NCI-H526 treated with DMSO at 0.1 percent for 48 hours (cell line): Measurements from ENCODE around the gene MOB1B.
"Not testable (repeated sequence)": the region's sequence is repeated elsewhere in the genome, so short reads cannot be mapped to it uniquely, and the experiment has no call there.

ENCODE experiments used
- DNase-seq: peaks from one replicate; lab custom pipeline; 2025; lab: John Stamatoyannopoulos, UW

Gene MOB1B

DNA sequence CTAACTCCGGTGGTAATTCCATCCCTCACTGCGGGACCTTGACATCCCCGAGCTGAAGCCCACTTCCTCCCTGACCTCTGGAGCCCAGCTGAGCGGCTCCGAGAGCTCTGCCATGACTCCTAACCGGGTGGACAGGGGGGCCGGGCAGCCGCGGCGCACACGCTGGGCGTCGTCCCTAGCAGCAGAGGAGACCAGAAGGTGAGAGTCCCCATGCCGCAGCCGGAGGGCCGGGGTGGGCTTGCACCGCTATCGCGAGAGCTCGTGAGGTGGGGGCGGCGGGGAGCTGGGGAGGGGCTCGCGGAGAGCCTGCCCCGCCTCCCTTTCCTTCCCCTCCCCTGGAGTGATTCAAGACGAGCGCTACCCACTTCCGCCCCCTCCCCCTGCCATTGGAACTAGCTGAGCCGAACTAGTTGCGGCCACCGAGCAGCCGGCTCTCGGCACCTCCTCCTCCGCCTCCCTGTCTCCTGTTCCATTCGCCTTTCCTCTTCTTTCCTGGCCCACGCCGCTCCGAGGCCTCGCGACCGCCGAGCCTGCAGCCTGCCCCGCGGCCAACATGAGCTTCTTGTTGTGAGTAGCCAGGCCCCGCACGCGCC lies at the start of gene MOB1B:
TSS of gene MOB1B (plus strand) at position 386 of the 593 bp plus-strand sequence. CDS start at position 554, 168 bp downstream.
- peak; percentile 63 for DNase-seq

DNA sequence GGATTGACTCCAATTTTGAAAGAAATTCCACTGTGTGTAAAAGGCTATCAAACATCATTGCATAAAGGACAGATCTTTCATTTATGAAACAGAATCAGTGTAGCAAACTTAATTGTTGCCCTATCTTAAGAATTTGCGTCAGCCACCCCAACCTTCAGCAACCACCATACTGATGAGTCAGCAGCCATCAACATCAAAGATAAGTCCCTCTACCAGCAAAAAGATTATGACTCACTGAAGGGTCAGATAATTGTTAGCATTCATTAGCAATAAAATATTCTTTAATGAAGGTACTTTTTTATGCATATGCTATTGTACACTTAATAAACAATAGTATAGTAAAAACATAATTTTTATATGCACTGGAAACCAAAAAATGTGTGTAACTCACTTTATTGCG lies 46.7 kb upstream of the MOB1B start:
- no peak for DNase-seq

DNA sequence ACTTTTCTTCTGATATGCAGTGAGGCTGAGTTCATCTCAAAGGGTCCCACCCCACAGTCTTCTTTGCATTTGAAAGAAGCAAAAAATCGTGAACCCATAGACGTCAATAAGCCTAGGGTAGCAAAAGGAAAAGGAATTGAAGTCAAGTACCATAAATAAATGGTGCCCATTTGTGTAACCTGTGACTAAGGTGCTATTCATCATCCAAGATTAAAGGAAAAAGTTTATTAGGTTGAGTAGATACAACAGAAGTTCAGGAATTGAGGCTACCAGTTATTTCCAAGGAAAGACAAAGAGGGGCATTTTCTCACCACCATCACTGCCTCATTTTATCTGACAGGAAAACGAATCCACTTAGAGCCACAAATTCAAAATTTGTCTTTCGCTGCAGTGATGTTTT lies 43.7 kb upstream of the MOB1B start:
- no peak for DNase-seq

DNA sequence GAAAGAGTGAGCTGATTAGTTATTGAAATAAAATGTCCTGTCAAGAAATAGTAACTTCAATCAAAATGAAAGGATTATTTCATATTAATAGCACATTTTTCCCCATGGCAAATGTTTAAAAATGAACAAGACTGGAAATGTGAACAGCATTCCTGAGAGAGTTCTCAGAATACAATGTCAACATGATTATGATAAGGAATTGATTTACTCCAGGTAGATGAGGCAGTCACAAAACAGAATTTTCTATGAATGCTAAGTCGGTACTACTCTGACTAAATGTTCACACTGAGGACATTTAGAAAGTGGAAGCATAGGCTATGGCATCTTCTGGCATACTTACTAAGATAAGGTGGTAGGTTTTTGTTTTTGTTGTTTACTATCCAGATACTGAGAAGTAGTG lies 43.1 kb upstream of the MOB1B start:
- no peak for DNase-seq

DNA sequence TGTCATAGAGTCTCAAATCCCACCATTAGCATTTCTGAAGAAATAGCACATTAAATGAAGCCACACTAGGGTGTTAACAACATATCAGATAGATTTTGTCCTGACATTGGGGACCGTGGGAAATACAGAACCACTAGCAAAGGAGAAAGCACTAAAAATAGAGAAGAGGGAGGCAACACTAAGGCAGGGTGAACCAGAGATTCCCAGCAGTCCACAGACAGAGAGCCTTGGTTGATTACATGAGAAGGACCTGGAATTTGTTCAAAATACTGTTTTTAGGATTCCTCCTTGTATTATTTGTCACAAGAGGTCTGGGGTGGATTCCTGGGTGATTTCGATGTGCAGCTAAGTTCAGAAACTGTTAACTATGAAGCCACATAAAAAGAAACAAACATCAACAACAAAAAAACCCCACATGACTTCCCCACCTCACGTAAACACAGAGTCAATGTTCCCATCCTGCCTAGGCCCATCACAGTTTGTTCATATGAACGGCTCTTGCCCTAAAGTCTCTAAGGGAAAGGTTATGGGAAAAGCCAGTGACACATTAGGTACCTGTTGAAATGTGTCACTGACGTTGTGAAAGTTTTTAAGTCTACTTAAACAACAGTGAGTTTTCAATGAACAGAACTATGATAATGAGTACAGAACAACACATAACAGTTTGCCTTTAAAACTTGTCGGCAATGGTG lies 38.9 kb upstream of the MOB1B start:
- no peak for DNase-seq

DNA sequence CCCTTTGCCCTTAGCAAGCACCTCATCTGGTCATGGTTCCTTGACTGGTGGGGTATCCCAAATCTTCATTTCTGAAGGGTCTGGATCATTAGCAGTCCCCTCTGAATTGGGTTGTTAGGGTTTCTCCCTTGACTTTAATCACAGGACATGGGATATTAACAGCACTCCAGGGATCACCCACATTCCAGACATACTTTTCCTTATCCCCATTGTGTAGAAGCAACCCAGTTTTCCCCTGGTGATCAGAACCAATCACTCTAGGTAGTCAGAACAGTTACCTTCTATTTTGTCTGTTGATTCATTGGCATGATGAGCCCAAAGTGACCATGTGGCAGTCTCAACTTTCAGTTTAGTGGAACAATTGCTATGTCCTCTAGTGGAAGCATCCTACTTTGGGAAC lies 33.4 kb upstream of the MOB1B start:
- no peak for DNase-seq

DNA sequence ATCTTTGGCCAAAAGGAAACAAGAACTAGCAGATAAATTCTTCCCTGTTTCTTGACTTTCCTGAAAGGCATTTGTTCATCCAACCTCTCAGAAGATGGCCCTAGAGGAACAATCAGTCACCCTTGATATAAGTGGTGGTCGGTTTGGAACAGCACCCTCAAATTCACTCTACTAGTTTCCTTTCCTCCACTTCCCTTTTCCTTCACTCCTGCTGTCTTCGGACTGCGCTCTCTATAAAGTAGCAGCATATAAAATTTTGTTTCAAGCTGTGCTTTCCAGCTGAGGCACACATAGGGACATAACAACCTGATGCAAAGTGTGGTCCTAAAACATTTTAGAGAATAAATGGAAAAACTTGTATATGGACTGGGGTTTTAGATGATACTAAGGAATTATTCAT lies 29.0 kb upstream of the MOB1B start:
- DNase-seq: no peak

DNA sequence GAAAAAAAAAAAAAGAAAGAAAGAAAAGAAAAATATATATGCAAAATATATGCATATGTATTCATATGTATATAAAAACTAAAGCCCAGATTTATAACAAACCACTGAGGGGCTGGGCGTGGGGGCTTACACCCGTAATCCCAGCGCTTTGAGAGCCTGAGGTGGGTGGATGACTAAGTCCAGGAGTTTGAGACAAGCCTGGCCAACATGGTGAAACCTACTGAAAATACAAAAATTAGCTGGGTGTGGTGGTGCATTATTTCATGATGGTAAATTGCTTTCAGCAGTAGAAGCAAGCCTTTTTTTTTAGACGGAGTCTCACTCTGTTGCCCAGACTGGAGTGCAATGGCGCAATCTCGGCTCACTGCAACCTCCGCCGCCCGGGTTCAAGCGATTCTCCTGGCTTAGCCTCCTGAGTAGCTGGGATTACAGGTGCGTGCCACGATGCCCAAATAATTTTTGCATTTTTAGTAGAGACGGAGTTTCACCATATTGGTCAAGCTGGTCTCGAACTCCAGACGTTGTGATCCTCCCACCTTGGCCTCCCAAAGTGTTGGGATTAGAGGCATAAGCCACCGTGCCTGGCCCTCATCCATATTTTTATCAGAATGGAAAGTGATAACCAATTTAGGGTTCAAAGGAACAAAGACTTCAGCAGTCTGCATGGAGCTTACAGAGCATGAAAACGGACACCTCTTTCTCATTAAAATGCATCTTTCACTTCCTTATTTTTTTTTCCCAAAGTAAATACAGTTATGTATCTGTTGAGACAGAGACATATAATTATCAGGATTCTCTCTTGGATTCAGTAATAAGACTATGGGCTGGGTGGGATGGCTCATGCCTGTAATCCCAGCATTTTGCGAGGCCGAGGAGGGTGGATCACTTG lies 27.7 kb upstream of the MOB1B start:
- no peak for DNase-seq

DNA sequence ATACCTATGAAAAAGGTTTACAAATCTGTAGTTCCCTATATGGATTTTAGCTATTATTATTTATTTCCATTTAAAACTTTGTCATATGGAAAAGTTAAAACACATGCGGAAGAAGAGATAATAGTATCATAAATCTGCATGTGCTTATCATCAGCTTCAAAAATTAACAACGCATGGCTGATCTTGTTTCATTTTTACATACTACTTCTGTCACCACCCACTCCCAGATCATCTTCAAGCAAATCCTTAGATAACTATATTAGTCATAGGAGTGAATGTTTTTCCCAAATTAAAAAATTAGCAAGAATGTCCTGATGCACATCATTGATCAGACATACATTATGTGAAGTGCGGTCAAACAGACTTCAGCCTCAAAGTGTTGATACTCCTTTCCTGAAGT lies 24.6 kb upstream of the MOB1B start:
- no peak for DNase-seq

DNA sequence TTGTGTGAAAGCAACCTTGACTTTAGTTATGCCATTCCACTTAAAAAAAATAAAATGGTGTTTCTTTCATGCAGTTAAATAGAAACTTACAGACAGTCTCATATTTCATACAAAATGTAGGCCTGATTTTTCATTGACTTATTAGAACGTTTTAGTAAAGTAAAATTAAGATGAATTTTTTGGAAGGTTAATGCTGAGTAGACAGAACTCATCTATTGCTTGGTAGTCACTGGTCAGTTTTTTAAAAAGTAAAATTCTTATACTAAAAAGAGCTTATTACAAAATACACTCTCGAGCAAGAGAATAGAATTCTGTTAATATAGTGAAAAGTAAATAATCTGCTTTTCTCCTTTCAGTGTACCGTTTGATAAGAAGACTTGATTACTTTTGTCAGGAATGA lies 21.4 kb upstream of the MOB1B start:
- no peak for DNase-seq

DNA sequence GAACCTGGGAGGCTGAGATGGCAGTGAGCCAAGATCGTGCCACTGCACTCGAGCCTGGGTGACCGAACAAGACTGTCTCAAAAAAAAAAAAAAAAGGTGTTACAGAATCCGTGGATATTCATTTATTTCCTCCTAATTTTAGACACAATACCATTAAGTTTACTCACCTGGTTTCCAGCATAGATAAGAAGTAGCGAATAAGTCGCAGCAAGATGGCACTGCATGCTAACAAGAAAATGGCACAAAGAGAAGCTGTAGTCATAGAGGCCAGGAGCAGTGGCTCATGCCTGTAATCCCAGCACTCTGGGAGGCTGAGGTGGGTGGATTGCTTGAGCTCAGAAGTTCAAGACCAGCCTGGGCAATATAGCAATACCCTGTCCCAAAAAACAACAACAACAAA lies 17.0 kb upstream of the MOB1B start:
- DNase-seq: no peak

DNA sequence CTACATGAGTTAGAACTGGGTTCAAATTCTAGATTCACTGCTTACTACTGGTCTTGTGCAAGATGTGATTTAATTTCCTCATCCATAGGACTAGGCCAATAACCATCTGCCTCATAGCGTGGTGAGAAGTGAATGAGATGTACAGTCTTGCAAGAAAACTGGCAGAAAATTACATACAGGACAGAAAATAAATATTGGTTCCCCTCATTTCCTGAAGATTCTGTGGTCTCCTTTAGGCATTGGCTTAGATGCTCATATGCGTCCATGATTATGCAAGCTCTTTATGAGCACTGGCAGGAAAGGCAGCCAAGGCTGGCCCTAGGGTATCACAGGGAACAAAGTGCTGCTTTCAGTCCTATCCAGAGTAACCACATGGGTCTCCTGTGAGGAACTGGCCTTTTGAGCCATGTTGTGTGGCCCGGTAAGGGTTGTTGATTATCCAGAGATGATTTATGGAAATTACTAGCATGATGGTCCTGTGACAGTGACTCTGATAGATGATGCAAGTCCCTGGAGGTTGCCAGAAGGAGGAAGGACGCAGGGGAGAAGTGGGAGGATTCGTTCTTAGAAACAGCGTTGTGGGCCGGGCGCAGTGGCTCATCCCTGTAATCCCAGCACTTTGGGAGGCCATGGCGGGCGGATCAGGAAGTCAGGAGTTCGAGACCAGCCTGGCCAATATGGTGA lies 9.9 kb upstream of the MOB1B start:
- DNase-seq: no peak

DNA sequence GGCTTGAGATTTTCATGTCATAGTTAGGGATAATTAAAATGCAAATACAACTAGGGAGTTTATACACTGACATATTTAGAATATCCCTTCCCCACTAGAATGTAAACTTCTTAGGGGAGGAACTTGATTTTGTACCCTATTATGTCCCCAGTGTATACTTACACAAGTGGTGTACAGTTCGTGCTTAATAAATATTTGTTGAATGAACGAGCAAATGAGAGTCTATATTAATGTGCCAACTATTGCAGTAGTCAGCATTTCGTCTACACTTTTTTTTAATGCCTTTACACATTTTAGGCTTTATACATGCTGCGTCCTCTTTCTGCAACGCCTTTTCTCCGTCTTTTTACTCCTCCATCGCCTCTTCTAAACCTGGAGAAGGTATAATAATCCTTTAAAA lies 8.4 kb upstream of the MOB1B start:
- DNase-seq: no peak

DNA sequence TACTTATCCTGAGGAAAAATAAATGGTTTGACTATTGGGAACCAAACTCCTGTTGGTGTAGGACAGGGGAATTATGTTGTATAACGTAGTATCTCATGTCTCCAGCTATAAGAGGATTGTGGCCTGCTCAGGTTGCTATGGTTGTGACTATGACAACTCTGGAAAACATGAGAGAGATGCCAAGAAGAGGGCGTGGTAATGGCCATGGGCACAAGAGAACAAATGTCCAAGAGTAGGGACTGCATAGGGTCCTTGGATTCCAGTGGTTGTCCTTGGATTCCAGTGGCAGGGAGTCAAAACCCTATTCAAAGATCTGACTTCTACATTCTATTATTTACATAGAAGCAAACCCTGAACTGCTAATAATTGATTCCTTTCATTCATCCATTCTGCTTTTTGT lies 6.8 kb upstream of the MOB1B start:
- no peak for DNase-seq

DNA sequence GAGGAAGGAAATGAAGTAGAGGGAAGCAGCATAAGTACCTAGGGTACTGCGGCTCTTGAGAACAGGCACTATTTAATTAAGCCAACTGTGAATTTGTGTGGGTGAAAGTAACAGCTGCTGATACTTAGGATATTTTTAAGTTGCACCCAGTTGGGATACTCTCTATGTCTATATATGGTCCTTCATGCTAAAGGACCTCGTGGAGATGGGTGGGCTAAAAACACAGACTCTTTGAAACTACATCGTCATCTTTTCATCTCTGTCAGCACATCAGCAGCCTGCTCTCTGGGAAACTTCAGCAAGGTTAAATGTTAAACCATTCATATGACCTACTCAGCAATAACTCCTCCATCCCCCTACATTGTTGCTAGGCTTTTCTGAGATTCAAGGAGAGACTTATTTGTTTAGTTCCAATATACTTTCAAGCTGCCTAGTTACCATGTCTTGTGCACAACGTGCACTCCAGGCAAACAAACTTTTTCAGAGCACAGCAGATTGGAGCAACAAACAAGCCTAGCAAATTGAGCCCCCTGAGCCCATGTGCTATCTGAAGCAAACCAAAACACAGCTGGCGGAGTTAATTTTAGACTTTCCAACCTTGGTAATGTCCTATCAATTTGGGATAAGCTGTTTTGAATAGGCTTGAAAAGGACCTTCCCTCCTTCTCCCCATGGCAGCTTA lies 6.2 kb upstream of the MOB1B start:
- no peak for DNase-seq

DNA sequence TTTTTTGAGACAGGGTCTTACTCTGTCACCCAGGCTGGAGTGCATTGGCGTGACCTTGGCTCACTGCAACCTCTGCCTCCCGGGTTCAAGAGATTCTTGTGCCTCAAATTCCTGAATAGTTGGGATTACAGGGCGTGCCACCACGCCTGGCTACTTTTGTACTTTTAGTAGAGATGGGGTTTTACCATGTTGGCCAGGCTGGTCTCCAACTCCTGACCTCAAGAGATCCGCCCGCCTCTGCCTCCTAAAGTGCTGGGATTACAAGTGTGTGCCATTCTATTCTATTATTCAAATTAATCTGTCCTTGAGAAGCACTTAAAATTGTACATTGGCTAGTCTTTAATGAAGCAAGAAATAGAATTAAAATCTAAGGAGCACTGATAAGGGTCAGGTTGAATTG lies 3.6 kb upstream of the MOB1B start:
- DNase-seq: not testable (repeated sequence)

DNA sequence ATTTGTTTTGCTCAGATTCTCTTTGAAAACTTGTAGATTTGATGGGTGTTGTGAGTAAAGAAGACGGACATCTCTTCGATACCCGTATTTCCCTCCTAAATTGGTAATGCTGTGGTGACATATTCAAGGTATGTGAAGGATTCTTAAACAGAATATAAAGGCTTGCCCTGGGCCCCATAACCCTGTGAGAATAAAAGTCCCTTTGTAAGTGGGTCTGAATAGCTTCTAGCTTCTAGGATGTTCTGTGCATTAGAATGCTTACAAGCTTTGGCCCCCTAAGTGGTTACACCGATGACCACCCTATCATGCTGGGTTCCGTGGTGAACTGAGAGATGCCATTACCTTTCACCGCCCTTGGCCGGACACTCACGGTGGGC lies 574 bp upstream of the MOB1B start:
- DNase-seq: no peak

DNA sequence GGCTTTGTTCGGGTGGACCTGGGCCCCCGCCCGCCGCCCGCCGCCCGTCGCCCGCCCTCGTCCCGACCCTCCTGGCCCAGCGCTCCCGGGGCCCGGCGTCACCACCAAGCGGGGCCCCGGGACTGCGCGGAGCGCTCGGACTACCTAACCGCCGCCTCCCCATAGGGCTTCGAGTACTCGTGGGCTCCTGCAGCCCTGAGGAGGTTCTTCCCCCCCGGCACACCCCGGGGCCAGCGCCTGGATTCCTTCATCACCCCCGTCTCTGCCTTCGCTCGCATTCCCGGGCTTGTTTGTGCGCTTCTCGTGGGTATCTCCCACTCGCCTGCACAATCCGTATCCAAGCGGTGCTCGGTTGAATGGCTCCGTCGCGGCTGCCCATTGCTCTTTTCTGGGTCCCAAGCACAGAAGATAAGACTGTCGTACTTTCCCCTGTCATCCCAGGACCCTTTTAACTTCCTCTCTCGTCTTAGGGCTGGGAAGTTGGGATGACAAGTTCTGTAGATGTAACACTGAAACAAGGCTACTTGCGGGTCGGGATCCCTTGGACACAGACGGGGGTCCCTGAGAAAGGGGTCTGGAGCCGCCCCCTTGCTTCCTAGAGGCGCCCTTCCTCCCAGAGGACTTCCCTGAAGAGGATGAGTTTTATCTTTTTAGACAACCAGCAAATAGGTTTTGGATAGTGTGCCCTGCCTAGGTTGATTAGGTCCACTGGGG lies 565 bp downstream of the MOB1B start:
- DNase-seq: peak; percentile 46

DNA sequence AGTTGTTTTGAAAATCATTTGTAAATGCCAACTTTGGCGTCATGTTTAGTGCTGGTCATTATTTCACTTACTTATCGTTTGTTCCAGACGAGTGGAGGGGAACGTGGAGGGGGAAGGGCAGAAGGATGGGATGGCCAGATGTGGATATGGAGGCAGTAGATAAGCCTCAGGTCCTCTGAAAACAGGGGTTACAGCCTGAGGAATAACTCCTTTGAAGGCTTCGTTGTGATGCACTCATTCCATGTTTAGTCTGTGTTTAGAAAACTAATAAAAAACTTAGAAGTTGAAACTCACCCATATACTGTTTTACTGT lies 1.1 kb downstream of the MOB1B start:
- no peak for DNase-seq

DNA sequence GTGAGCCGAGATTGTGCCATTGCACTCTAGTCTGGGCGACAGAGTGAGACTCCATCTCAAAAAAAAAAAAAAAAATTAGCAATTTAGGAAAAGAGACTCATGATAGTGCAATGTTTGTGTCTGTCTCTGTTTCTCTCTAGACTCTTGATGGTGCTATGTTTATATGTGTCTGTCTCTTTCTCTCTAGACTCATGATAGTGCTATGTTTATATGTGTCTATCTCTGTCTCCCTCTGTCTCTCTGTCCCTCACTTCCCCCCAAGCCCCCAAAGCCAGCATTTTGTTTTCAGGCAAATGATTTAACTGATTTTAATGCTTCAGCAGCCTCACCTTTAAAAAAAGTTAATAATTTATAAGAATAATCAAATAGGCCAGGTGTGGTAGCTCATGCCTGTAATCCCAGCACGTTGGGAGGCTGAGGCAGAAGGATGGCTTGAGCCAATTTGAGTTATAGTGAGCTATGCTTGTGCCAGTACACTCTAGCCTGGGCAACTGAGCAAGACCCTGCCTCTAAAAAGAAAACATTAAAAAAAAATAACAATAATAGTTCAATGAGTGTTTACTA lies 6.9 kb downstream of the MOB1B start:
- peak; percentile 32 for DNase-seq

DNA sequence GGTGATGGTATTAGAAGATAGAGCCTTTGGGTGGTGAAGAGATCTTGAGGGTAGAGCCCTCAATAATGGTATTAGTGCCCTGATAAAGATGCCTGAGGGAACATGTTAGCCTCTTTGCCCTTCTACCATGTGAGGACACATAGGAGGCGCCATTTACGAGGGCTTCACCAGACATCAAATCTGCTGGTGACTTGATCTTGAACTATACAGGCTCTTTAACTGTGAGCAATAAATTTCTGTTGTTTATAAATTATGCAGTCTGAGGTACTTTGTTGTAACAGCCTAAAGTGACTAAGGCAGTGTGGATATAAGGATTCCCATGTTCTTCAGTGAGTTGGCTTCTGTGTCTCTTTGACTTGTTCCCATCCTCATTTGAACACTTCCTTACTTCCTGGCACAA lies 11.8 kb downstream of the MOB1B start:
- no peak for DNase-seq
